HFFc6 (cell line): ENCODE measurements around the gene RNF214. TPM values are rescaled to one million over a fixed set of nuclear protein-coding genes. Genes with fewer than 3 reads are reported as not detected.

Experiments
- DNase-seq: peaks from one replicate; pipeline ENCODE4 v3.0.0-alpha.2; 2018
- H3K27ac Mint-ChIP-seq: 2 replicates; pipeline ENCODE4 v1.8.0; 2020; ENCODE audit warnings: mild to moderate bottlenecking, mixed read lengths
- H3K27me3 Mint-ChIP-seq: 2 replicates; pipeline ENCODE4 v1.8.0; 2021; ENCODE audit warnings: mild to moderate bottlenecking, moderate library complexity, mixed read lengths; ENCODE audit not compliant: insufficient read depth
- H3K36me3 Mint-ChIP-seq: 2 replicates; pipeline ENCODE4 v1.8.0; 2021; ENCODE audit warnings: low read depth, mixed read lengths
- H3K4me1 Mint-ChIP-seq: 2 replicates; pipeline ENCODE4 v1.8.0; 2020; ENCODE audit warnings: low read depth, mixed read lengths
- H3K4me3 Mint-ChIP-seq: 2 replicates; pipeline ENCODE4 v1.8.0; 2020; ENCODE audit warnings: mild to moderate bottlenecking, moderate library complexity, mixed read lengths
- H3K9me3 Mint-ChIP-seq: 2 replicates; pipeline ENCODE4 v1.8.0; 2020; ENCODE audit warnings: mild to moderate bottlenecking, mixed read lengths
- total RNA-seq, 6 experiments: library from RNA; stranded (reverse); fragmentation: NEBNext Ultra II Directional; extraction: Animal tissue kit (Norgen Biotek cat#: 25700); gene quantifications; 2 replicates in 1 of 6; 3 replicates in 5 of 6; pipeline ENCODE4 v1.2.3, GENCODE V29; 2021
- TF ChIP-seq, protein P1 (sequence below): fragments of 200-600 bp; sonication (generic); IDR thresholded peaks from 2 replicates; pipeline ENCODE4 v1.5.0; 2021; ENCODE audit warnings: antibody characterized with exemption, mild to moderate bottlenecking

RNF214 gene
- total RNA-seq, 6 experiments from 2014 or later: 17.7 to 25.6 (median 22.1) TPM

DNA sequence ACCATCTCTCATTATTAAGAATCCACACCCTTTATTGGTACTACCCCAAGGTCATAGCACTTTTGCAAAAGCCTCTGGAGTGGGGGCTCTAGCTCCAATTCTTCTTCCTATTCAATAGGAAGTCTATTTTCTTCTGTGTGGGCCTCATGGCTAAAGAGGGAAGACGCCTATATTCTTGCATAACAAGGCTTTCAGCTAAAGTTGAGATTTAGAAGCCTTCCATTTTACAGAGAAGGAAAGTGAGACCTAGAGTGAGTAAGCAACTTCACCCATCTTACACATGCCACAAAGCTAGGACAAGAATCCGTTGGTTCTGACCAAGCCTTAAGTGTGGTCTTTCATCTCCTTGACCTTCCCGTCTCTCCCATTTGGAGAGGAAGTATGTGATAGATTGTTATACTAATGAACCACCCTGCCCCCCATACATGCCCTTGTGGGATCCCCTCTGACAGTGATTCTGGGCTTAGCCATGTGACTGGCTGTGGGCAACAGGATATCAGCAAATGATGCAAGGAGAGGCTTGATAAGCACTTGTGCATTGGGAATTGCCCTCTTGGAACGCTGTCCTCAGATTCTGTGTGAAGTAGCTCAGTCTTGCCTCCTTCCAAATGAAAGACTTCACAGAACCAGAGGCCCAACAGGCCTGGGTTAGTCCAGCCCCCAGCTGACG, 71.3 kb downstream of the RNF214 start:
- TF ChIP-seq, protein P1, sequence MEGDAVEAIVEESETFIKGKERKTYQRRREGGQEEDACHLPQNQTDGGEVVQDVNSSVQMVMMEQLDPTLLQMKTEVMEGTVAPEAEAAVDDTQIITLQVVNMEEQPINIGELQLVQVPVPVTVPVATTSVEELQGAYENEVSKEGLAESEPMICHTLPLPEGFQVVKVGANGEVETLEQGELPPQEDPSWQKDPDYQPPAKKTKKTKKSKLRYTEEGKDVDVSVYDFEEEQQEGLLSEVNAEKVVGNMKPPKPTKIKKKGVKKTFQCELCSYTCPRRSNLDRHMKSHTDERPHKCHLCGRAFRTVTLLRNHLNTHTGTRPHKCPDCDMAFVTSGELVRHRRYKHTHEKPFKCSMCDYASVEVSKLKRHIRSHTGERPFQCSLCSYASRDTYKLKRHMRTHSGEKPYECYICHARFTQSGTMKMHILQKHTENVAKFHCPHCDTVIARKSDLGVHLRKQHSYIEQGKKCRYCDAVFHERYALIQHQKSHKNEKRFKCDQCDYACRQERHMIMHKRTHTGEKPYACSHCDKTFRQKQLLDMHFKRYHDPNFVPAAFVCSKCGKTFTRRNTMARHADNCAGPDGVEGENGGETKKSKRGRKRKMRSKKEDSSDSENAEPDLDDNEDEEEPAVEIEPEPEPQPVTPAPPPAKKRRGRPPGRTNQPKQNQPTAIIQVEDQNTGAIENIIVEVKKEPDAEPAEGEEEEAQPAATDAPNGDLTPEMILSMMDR: no peak
- no peaks in the 10 kb centered on the region for H3K9me3 Mint-ChIP-seq
- no peak for DNase-seq
- no peak overlapping the region for H3K27ac Mint-ChIP-seq
- H3K27me3 Mint-ChIP-seq: no peaks in the 10 kb centered on the region; the same call in 1 of the 2 replicates
- no peak overlapping the region for H3K4me3 Mint-ChIP-seq
- H3K36me3 Mint-ChIP-seq: no peaks in the 10 kb centered on the region; the same call in 1 of the 2 replicates
- peaks cover 21% of the 10 kb centered on the region for H3K4me1 Mint-ChIP-seq

DNA sequence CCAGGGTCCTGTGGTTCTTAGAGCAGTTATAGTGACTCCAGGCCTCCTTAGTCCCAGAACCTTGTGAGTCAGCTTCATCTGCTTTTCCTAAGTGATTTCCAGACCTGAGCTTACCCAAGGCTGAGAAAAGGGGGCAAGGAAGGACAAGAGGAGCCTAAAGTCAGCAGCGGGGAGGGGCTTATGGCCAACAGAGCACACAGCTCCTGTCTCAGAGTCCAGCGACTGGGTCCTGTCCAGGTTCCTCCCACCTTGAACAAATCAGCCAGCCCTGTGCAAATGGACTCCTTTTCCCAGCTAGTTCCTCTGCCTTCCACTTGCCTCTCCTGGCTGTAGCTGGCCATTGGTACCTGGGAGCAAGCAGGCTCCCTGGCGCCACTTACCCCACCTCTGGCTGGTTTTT, 72.7 kb downstream of the RNF214 start:
- DNase-seq: no peak
- no peak overlapping the region for H3K4me3 Mint-ChIP-seq
- H3K36me3 Mint-ChIP-seq: no peaks in the 10 kb centered on the region; the same call in 1 of the 2 replicates
- TF ChIP-seq, protein P1: no peak
- no peaks in the 10 kb centered on the region; the same call in 1 of the 2 replicates for H3K27me3 Mint-ChIP-seq
- H3K9me3 Mint-ChIP-seq: no peaks in the 10 kb centered on the region
- H3K4me1 Mint-ChIP-seq: peaks cover 18% of the 10 kb centered on the region
- no peak overlapping the region for H3K27ac Mint-ChIP-seq

DNA sequence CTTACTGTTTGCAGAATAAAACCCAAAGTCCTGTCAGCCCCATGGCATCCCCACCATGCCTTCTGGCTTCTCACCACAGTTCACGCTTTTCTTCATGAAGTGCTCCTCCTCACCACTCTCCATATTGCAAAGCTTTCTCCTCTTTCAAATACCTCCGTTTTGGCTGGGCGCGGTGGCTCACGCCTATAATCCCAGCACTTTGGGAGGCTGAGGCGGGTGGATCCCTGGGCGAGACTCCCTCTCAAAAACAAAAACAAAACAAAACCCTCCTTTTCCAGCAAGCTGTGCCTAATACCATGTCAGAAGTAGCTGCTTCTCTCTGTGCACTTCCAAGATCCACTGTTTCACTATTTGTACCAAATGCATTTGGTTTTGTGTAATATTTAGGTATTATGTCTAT, 76.8 kb downstream of the RNF214 start:
- Mint-ChIP-seq H3K36me3 (no peaks in the 10 kb centered on the region), H3K27me3 (no peaks in the 10 kb centered on the region; the same call in none of the 2 replicates), H3K4me1 (peaks cover 11% of the 10 kb centered on the region), H3K9me3 (no peaks in the 10 kb centered on the region), H3K4me3 (no peak overlapping the region), H3K27ac (no peak overlapping the region)
- DNase-seq: no peak
- TF ChIP-seq, protein P1: no peak

DNA sequence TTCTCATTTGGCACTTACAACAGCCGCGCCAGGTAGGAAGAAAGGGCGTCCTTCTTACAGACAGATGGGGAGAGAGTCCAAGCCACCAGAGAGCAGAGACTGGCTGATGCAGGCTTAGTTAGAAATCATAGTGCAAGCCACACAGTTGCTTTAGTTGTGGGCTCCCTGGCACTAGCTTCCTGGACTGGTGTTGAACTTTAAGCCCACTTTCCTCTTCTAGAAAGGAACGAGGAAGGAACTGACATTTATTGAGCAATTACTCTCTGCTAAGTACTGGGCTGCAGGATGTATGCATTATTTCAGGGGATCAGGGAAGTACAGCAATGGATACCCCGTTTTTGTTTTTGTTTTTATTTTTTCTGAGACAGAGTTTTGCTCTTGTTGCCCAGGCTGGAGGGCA, 80.6 kb downstream of the RNF214 start:
- TF ChIP-seq, protein P1: no peak
- peaks cover 28% of the 10 kb centered on the region for H3K4me1 Mint-ChIP-seq
- DNase-seq: no peak
- H3K27ac Mint-ChIP-seq: no peak overlapping the region
- no peaks in the 10 kb centered on the region for H3K9me3 Mint-ChIP-seq
- H3K36me3 Mint-ChIP-seq: no peaks in the 10 kb centered on the region
- H3K4me3 Mint-ChIP-seq: no peak overlapping the region
- no peaks in the 10 kb centered on the region; the same call in none of the 2 replicates for H3K27me3 Mint-ChIP-seq

DNA sequence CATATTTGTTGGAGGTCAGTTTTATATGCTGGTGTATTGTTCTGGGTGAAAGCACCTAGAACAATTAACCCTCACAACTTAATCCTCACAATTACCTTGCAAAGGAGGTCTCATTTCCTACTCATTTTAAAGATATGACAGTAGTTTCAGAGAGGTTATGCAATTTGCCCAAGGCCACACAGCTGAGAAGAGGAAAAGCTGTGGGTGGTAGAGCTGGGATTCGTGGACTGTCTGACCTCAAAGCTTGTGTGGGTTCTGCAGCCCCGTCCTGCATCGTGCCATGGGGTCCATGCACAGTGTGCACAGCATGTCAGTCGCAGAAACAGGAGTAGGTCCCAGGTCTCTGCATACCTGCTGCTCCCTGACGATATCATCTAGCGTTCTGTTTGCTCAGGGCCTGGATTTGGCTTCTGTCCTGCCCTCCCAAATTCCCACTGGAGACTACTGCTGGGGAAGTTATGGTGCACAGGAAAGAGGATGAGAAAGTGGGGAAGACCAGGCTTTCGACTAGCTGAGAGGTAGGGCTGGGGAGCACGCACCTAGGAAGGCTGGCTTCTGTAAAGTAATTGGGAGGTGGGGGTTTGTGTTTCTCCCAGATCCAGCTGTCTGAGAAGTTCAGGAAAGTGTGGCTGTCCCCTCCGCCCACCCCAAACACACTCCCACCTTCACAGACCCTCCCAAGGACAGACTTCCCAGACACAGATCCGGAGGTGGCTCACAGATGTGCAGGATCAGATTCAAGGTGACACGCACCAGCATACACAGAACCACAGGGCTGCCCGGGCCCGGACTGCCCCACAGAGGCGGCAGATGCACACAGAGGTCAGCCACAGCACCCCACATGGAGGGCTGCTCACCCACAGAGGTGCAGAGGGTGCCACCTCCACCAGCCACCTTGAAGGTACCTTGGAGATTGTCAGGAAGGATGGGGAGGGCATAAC, 81.6 kb downstream of the RNF214 start:
- H3K9me3 Mint-ChIP-seq: no peaks in the 10 kb centered on the region
- H3K4me3 Mint-ChIP-seq: peak overlapping the region; percentile 88
- DNase-seq: no peak
- no peaks in the 10 kb centered on the region; the same call in none of the 2 replicates for H3K27me3 Mint-ChIP-seq
- TF ChIP-seq, protein P1: no peak
- H3K36me3 Mint-ChIP-seq: no peaks in the 10 kb centered on the region
- peaks cover 32% of the 10 kb centered on the region for H3K4me1 Mint-ChIP-seq
- H3K27ac Mint-ChIP-seq: no peak overlapping the region; the same call in none of the 2 replicates
